HG03354 (cell line): ENCODE measurements around the gene TMC2.
"Not testable (repeated sequence)": the region's sequence is repeated elsewhere in the genome, so short reads cannot be mapped to it uniquely, and the experiment has no call there.

Experiments
- ATAC-seq: cut with Tn5 transposase; IDR thresholded peaks from one replicate; pipeline ENCODE4 v1.9.1; 2021; ENCODE audit warnings: mild to moderate bottlenecking; ENCODE audit not compliant: unreplicated experiment, poor library complexity, severe bottlenecking

TMC2 gene

DNA sequence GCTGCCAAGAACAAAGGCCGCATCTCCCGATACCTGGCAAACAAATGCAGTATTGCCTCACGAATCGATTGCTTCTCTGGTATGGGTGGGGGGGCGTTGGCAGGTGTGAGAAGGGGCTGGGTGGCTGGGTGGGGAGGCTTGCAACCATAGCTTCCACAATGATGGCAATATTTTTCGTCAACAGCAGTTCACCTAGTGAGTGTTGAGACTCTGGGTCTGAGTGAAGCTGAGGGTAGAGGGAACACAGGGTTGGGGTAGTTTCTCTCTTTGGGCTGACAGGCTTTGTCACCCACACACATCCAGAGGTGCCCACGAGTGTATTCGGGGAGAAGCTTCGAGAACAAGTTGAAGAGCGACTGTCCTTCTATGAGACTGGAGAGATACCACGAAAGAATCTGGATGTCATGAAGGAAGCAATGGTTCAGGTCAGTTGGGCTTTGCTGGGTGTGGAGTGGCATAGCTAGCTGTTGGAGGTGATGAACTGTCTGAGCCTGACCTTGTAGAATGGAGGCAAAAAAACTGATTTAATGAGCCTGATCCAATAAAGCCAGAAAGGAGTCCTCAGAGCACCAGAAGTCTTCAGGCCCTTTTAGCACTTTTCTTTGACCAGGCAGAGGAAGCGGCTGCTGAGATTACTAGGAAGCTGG, 120.2 kb downstream of the TMC2 start:
- no peak for ATAC-seq

DNA sequence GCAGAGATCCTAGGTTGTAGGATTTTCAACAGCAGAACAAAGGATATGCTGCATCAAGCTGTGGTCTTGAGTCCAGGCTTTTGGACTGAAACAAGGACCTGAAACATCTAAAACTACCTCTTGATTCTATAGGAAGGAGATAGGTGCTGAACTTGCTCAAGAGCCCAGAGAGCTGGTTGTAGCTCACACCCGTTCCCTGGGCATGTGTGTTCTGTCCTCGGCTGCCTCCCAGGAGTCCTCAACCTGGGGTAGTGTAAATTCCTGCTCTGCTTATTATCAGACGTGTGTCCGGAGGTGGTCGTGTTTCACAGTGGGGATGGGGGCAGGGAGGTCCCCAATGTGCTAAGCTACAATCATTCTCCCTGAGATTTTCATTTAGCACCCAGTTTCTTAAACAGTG, 120.9 kb downstream of the TMC2 start:
- no peak for ATAC-seq

GRCh38 chr20:2657674-2658073, 121.3 kb downstream of the TMC2 start:
- no peak for ATAC-seq

- no peak for ATAC-seq
Measured at GRCh38 chr20:2658414-2659354, 122.3 kb downstream of the TMC2 start.

GRCh38 chr20:2659547-2659946, 123.2 kb downstream of the TMC2 start:
- no peak for ATAC-seq

DNA sequence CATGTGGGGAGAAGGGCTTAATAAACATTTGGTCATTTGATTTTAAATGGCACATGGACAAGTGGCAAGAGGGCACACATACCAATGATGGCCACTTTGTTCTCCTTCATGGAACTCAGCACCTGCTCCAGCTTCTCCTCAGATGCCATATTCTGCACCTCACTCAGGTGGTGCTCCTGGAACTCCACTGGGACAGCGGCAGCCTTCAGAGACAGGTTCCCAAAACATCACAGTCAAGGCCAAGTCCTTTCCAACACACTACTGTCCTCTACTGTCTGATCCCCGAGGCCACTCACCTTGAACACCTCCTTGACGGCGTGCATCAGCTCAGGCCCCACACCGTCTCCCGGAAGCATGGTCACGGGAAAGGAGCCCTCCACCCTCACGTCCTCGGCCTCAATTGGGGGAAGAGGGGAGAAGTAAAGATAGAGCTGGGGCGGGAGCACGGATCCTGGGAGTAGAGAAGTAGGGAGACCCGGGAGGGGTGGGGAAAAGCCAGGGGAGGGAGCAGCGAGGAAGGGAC, 127.1 kb downstream of the TMC2 start:
- ATAC-seq, result no peak

DNA sequence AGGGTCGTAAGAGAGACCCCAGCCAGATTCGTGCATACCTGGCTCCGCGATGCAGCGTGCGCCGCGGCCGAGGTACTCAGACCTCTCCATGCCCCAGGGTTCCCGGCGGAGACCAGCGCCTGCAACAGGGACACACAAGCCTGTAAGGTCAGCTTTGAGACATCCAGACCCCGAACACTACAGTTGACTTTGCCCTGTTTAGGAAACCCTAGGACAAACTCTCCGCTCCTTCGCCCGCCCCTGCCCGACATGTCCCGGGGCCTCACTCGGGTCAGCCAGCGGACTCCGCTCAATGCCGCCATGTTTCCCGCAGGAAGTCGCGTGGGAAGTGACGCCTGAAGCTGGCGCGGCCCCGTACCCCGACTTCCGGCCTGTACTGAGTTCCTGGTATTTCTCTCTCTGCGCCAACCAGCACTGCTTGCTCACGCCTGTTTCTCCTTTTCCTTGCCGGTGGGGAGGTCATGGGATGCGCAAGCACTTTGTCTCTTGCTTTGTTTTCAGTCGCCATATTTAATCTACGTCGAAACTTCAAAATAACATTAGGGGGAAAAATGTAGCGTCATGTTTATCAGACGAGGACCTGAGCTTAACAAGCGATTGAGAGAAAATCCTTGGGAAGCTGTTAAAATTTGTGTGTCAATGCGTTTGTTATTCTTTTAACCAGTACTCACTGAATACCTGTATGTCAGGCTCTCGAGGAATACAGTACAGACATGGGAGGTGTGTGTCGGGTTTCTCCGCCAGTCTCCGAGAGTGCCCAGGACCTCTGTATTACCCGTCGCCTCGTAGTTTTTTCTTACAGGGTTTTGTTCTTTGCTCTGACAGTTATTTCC, 127.7 kb downstream of the TMC2 start, which contains the start of gene IDH3B:
Gene IDH3B, minus strand, starts transcription at position 330 of the 833 bp plus-strand sequence. Its CDS starts 28 bp downstream, at position 302.
- peak; percentile 94 for ATAC-seq

DNA sequence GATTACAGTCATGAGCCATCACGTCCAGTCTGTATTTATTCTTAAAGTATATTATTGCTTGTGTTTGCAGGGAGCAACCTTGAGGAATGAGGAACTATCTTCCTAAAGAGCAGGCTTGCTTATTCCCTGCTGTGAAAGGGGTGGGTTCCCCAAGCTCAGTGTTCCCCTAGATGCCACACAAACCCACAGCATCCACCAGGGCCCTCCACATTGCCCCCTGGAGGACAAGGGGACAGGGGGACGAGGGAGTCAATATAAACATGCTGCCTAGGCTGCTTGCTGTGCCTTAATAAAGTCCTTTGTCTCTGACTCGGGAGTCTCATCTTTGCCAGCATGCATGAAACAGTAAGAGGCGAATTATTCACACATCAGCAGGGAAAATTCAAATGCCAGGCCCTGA, 135.6 kb downstream of the TMC2 start:
- ATAC-seq, result no peak

GRCh38 chr20:2672446-2672845, 136.1 kb downstream of the TMC2 start:
- ATAC-seq, result no peak

- ATAC-seq, result no peak
Measured at GRCh38 chr20:2673453-2673852, 137.1 kb downstream of the TMC2 start.

GRCh38 chr20:2680046-2680445, 143.7 kb downstream of the TMC2 start:
- no peak for ATAC-seq

DNA sequence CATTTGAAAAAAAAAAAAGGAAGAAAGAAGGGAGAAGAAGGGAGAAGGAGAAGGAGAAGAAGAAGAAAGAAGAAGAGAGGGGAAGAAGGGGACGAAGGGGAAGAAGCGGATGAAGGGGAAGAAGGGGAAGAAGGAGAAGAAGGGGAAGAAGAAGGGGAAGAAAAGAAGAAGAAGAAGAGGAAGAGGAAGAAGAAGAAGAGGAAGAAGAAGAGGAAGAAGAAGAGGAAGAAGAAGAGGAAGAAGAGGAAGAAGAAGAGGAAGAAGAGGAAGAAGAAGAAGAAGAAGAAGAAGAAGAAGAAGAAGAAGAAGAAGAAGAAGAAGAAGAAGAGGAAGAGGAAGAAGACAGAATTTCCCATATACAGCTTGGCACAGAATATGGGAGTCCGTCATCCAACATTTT, 145.7 kb downstream of the TMC2 start:
- ATAC-seq, result not testable (repeated sequence)

GRCh38 chr20:2684817-2685216, 148.4 kb downstream of the TMC2 start:
- not testable (repeated sequence) for ATAC-seq

DNA sequence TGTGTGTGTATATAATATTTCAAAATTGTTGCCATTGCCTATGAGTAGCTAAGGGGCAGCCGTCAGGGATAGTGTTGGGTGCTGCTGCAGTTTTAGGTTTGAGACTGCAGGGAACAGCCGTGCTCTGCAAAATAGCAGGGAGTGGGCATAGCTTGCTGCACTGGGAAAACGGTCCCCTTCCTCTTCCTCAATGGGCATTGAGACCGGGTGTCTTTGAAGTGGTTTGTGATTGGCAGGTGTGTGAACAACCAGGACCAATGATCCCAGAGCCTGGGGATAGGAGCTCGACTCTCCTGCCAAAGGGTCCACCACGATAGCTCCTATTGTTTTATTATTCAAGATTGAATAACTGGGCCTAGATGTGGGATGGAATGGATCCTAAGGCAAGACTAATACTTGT, 151.1 kb downstream of the TMC2 start:
- ATAC-seq, result no peak

GRCh38 chr20:2688041-2688591, 151.7 kb downstream of the TMC2 start:
- no peak for ATAC-seq

DNA sequence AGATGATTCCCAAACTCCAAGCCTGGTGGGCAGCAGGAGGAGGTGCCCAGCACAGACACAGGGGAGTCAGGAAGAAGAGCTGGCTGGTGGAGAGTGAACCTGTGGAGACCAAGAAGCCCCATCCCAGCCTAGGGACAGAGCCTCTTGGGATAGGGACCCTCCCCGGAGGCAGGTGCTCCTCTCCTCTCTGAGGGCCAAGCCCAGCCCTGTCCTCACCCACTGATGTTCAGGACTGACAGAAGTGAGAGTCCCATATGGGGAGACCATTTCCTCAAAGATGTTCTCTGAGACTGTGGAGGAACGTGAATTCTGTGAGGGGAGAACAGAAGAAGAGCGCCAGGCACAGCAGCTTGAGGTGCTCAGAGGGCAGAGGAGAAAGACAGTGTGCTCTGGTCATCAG, 153.8 kb downstream of the TMC2 start:
- no peak for ATAC-seq

DNA sequence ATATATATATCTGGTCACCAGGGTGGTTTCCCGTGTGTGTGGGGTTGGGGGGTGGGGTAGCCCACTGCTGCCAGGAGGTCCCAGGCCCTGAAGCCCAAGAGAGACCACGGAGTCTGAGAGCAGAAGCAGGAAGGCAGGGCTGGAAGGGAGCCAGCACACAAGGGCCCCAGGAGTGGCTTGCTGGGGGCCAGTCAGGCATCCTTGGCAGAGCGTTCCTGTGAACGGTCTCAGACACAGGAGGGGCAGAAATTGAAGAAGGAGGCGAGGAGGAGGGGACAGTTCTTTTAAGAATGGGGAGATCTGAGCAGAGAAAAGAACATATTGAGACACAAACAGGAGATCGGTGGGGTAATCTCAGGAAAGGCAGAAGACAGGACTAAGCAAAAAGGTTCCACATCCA, 154.3 kb downstream of the TMC2 start:
- no peak for ATAC-seq

DNA sequence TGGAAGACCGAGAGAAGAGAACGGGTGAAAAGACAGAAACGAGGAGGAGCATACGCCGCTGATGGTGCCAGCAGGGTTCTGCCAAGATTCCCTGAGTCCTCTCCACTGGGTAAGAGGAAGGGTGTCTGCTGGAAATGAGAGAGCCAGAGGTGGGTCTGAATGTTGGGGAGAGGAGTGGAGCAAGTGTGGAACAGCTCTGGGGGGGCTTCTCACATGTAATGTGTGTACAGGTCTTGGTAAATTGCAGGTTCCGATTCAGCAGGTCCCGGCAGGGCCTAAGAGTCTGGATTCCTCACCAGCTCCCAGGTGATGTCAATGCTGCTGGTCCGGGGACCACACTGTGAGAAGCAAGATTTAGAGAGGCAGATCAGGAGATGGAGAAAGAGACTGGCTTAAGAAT, 154.8 kb downstream of the TMC2 start:
- ATAC-seq, result no peak
